Measurements from ENCODE around the gene DHCR24.
A peak's percentile ranks its signal among the peaks of the same experiment; 100 is the strongest.
"Not testable (repeated sequence)": the region's sequence is repeated elsewhere in the genome, so short reads cannot be mapped to it uniquely, and the experiment has no call there.

DHCR24 gene

GRCh38 chr1:54906586-54906985, 19.6 kb upstream of the DHCR24 start:
- no peak for DNase-seq
- TF ChIP-seq GATA1 (IDR thresholded peaks at IDR 0.05; ENCODE audit: low read depth, low read length) (no peak), POLR2A (IDR thresholded peaks at IDR 0.05; ENCODE audit: low read length) (no peak)

GRCh38 chr1:54904476-54905048, 17.6 kb upstream of the DHCR24 start:
- no peak for DNase-seq
- TF ChIP-seq GATA1 (IDR thresholded peaks at IDR 0.05; ENCODE audit: low read depth, low read length) = no peak
- TF ChIP-seq POLR2A (IDR thresholded peaks at IDR 0.05; ENCODE audit: low read length) = no peak

GRCh38 chr1:54894271-54894670, 7.3 kb upstream of the DHCR24 start:
- no peak for DNase-seq
- no peak for TF ChIP-seq GATA1 (IDR thresholded peaks at IDR 0.05; ENCODE audit: low read depth, low read length)
- TF ChIP-seq POLR2A (IDR thresholded peaks at IDR 0.05; ENCODE audit: low read length) = no peak

- no peak for DNase-seq
- TF ChIP-seq GATA1 (IDR thresholded peaks at IDR 0.05; ENCODE audit: low read depth, low read length) (no peak), POLR2A (IDR thresholded peaks at IDR 0.05; ENCODE audit: low read length) (no peak)
These were observed 5.6 kb upstream of the DHCR24 start for GRCh38 chr1:54892586-54892985.

- TF ChIP-seq POLR2A (IDR thresholded peaks at IDR 0.05; ENCODE audit: low read length) (no peak), GATA1 (IDR thresholded peaks at IDR 0.05; ENCODE audit: low read depth, low read length) (no peak)
- DNase-seq = no peak
These were observed 2.2 kb upstream of the DHCR24 start for GRCh38 chr1:54889132-54889725.

GRCh38 chr1:54888080-54888733, 1.2 kb upstream of the DHCR24 start:
- no peak for DNase-seq
- TF ChIP-seq POLR2A (IDR thresholded peaks at IDR 0.05; ENCODE audit: low read length) (no peak), GATA1 (IDR thresholded peaks at IDR 0.05; ENCODE audit: low read depth, low read length) (no peak)

GRCh38 chr1:54887665-54888071, 673 bp upstream of the DHCR24 start:
- TF ChIP-seq GATA1 (IDR thresholded peaks at IDR 0.05; ENCODE audit: low read depth, low read length) = no peak
- no peak for TF ChIP-seq POLR2A (IDR thresholded peaks at IDR 0.05; ENCODE audit: low read length)
- no peak for DNase-seq

- no peak for TF ChIP-seq POLR2A (IDR thresholded peaks at IDR 0.05; ENCODE audit: low read length)
- no peak for TF ChIP-seq GATA1 (IDR thresholded peaks at IDR 0.05; ENCODE audit: low read depth, low read length)
- no peak for DNase-seq
These were observed 930 bp downstream of the DHCR24 start for GRCh38 chr1:54885807-54886723.

GRCh38 chr1:54885237-54885679, 1.7 kb downstream of the DHCR24 start:
- TF ChIP-seq GATA1 (IDR thresholded peaks at IDR 0.05; ENCODE audit: low read depth, low read length) (peak; percentile 66), POLR2A (IDR thresholded peaks at IDR 0.05; ENCODE audit: low read length) (no peak)
- DNase-seq = no peak

- TF ChIP-seq GATA1 (IDR thresholded peaks at IDR 0.05; ENCODE audit: low read depth, low read length) (no peak), POLR2A (IDR thresholded peaks at IDR 0.05; ENCODE audit: low read length) (no peak)
- DNase-seq = no peak
These were observed 2.2 kb downstream of the DHCR24 start for GRCh38 chr1:54884768-54885167.

- TF ChIP-seq POLR2A (IDR thresholded peaks at IDR 0.05; ENCODE audit: low read length) (no peak), GATA1 (IDR thresholded peaks at IDR 0.05; ENCODE audit: low read depth, low read length) (no peak)
- DNase-seq = no peak
These were observed 2.8 kb downstream of the DHCR24 start for GRCh38 chr1:54884135-54884586.

GRCh38 chr1:54883349-54884102, 3.5 kb downstream of the DHCR24 start:
- DNase-seq = no peak
- TF ChIP-seq GATA1 (IDR thresholded peaks at IDR 0.05; ENCODE audit: low read depth, low read length) (no peak), POLR2A (IDR thresholded peaks at IDR 0.05; ENCODE audit: low read length) (no peak)

- DNase-seq = no peak
- TF ChIP-seq GATA1 (IDR thresholded peaks at IDR 0.05; ENCODE audit: low read depth, low read length) (no peak), POLR2A (IDR thresholded peaks at IDR 0.05; ENCODE audit: low read length) (no peak)
These were observed 4.5 kb downstream of the DHCR24 start for GRCh38 chr1:54882519-54882918.

GRCh38 chr1:54881604-54882003, 5.4 kb downstream of the DHCR24 start:
- not testable (repeated sequence) for DNase-seq

All from erythroblast (primary cell).